ENCODE data around the gene GADD45A. TPM values are rescaled to one million over a fixed set of nuclear protein-coding genes. Genes with fewer than 3 reads are reported as not detected.

GADD45A gene
- polyA plus RNA-seq, 2 of the 4 experiments (the other 2 are of a cell fraction) = 36.0 to 44.7 TPM

GRCh38 chr1:67687198-67687545, 2.2 kb downstream of the GADD45A start:
- peaks cover 40% of the 10 kb centered on the region for H3K4me1 ChIP-seq
- H3K27ac ChIP-seq = peak overlapping the region; percentile 96 to 99
- WGBS (ENCODE audit: missing lambda C conversion rate) = 9% methylated on average over 3 of the region's 3 CpGs
- ChIA-PET CTCF (interaction anchor here (0.7 to 1.8 kb wide), 5 partner anchors 14 to 153 kb away, joined by 3 to 6 read pairs (median 3); no protein-coding TSS in a partner anchor), POLR2A (interaction anchor here (0.6 to 5.5 kb wide), 10 partner anchors 13 to 292 kb away, joined by 3 to 93 read pairs (median 6); no protein-coding TSS in a partner anchor)
- peak overlapping the region; percentile 80 for H3K4me3 ChIP-seq
- peak overlapping the region; percentile 98 for H3K4me2 ChIP-seq
- FAIRE-seq (no peak), ATAC-seq (no peak), DNase-seq (ENCODE audit: low read depth in 1 of 2, low spot score in 1 of 2) (no peak)
- TF ChIP-seq MYC (IDR thresholded peaks at IDR 0.05; ENCODE audit: borderline replicate concordance, low read length) (no peak), NFE2L2 (conservative IDR thresholded peaks at IDR 0.05; ENCODE audit: low read length) (no peak), HDAC2 (IDR thresholded peaks at IDR 0.05) (no peak), FOSL2 (IDR thresholded peaks at IDR 0.05) (no peak), FOSL2 (CRISPR knock-in tag; IDR thresholded peaks at IDR 0.05) (no peak), USF2 (IDR thresholded peaks at IDR 0.05) (no peak), RAD21 (conservative IDR thresholded peaks at IDR 0.05 in 1 of 2, IDR thresholded peaks at IDR 0.05 in 1 of 2) (no peak), ZSCAN20 (CRISPR knock-in tag; IDR thresholded peaks at IDR 0.05) (no peak), SMC3 (IDR thresholded peaks at IDR 0.05) (no peak), GATA3 (IDR thresholded peaks at IDR 0.05; ENCODE audit: borderline replicate concordance) (no peak), RARB (CRISPR knock-in tag; IDR thresholded peaks at IDR 0.05) (no peak), RNF2 (IDR thresholded peaks at IDR 0.05; ENCODE audit: borderline replicate concordance, low read depth) (no peak), ESRRA (IDR thresholded peaks at IDR 0.05; ENCODE audit: borderline replicate concordance, low read length) (no peak)
- no peaks in the 10 kb centered on the region for H3K9me3 ChIP-seq

- WGBS (ENCODE audit: missing lambda C conversion rate) = 23% methylated on average over 4 of the region's 4 CpGs
- DNase-seq (ENCODE audit: low read depth in 1 of 2, low spot score in 1 of 2) (no peak), ATAC-seq (no peak), FAIRE-seq (no peak)
- Histone ChIP-seq H3K4me2 (peak overlapping the region; percentile 98), H3K4me1 (peaks cover 37% of the 10 kb centered on the region), H3K4me3 (peak overlapping the region; percentile 80), H3K27ac (peak overlapping the region; percentile 96 to 99), H3K9me3 (no peaks in the 10 kb centered on the region)
- ChIA-PET POLR2A (interaction anchor here (0.6 to 5.5 kb wide), 4 partner anchors 62 to 151 kb away, joined by 3 to 93 read pairs (median 5); no protein-coding TSS in a partner anchor), CTCF (no interaction called here)
- TF ChIP-seq E2F6 (IDR thresholded peaks at IDR 0.05; ENCODE audit: borderline replicate concordance, low read depth) (no peak), FOXS1 (CRISPR knock-in tag; IDR thresholded peaks at IDR 0.05) (no peak), ZC3H11A (IDR thresholded peaks at IDR 0.05) (no peak), NR3C1 (IDR thresholded peaks at IDR 0.05) (no peak), GATA3 (IDR thresholded peaks at IDR 0.05; ENCODE audit: borderline replicate concordance) (no peak), NFE2L2 (conservative IDR thresholded peaks at IDR 0.05; ENCODE audit: low read length) (no peak), JUN (IDR thresholded peaks at IDR 0.05) (no peak), MYC (IDR thresholded peaks at IDR 0.05; ENCODE audit: borderline replicate concordance, low read length) (no peak), HEYL (CRISPR knock-in tag; IDR thresholded peaks at IDR 0.05) (no peak), RAD21 (conservative IDR thresholded peaks at IDR 0.05 in 1 of 2, IDR thresholded peaks at IDR 0.05 in 1 of 2) (no peak), ELK1 (IDR thresholded peaks at IDR 0.05; ENCODE audit: low read depth, low read length) (no peak), RNF2 (IDR thresholded peaks at IDR 0.05; ENCODE audit: borderline replicate concordance, low read depth) (no peak), ZNF302 (CRISPR knock-in tag; IDR thresholded peaks at IDR 0.05) (no peak), EHF (CRISPR knock-in tag; IDR thresholded peaks at IDR 0.05) (no peak), ZSCAN20 (CRISPR knock-in tag; IDR thresholded peaks at IDR 0.05) (no peak), ESRRA (IDR thresholded peaks at IDR 0.05; ENCODE audit: borderline replicate concordance, low read length) (no peak), CBX8 (IDR thresholded peaks at IDR 0.05) (no peak), ATOH8 (CRISPR knock-in tag; IDR thresholded peaks at IDR 0.05; ENCODE audit: low read depth) (no peak), MAFK (IDR thresholded peaks at IDR 0.05; ENCODE audit: partially characterized antibody) (no peak), HMGXB4 (CRISPR knock-in tag; IDR thresholded peaks at IDR 0.05; ENCODE audit: borderline replicate concordance) (no peak)
These were observed 2.6 kb downstream of the GADD45A start for GRCh38 chr1:67687649-67688048.

All from A549 (cell line).